Breast epithelium (tissue), 3 donors: Measurements from ENCODE around the gene KCND2.

Source experiments
- POLR2A ChIP-seq: fragments of 450-650 bp; IDR thresholded peaks from one replicate; pipeline ENCODE4 v1.6.1; 2016; ENCODE audit warnings: antibody characterized with exemption, mild to moderate bottlenecking, moderate library complexity
- POLR2AphosphoS5 ChIP-seq, 3 donors: sonication (generic); formaldehyde crosslinking; IDR thresholded peaks; one replicate each; pipeline ENCODE4 v1.6.1; 2017; ENCODE audit warnings: antibody characterized with exemption in 3 of 3
- TF ChIP-seq, protein P1 (sequence below), 3 donors: fragments of 450-650 bp; IDR thresholded peaks; one replicate each; pipeline ENCODE4 v1.5.1; 2016 to 2017; ENCODE audit warnings: antibody characterized with exemption in 3 of 3, mild to moderate bottlenecking in 3 of 3, moderate library complexity in 3 of 3

DNA sequence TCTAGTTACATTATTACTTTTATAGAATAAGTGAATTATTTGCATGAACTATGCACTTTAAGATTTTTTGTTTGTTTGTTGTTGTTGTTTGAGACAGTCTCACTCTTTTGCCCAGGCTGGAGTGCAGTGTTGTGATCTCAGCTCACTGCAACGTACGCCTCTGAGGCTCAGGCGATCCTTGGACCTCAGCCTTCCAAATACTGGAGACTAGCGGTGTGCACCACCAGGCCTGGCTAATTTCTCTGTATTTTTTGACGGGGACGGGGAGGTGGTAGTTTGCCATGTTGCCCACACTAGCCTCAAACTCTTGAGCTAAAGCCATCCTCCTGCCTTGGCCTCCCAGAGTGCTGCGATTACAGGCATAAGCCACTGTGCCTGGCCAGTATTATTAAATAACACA is 29.2 kb downstream of the KCND2 start:
- TF ChIP-seq, protein P1, sequence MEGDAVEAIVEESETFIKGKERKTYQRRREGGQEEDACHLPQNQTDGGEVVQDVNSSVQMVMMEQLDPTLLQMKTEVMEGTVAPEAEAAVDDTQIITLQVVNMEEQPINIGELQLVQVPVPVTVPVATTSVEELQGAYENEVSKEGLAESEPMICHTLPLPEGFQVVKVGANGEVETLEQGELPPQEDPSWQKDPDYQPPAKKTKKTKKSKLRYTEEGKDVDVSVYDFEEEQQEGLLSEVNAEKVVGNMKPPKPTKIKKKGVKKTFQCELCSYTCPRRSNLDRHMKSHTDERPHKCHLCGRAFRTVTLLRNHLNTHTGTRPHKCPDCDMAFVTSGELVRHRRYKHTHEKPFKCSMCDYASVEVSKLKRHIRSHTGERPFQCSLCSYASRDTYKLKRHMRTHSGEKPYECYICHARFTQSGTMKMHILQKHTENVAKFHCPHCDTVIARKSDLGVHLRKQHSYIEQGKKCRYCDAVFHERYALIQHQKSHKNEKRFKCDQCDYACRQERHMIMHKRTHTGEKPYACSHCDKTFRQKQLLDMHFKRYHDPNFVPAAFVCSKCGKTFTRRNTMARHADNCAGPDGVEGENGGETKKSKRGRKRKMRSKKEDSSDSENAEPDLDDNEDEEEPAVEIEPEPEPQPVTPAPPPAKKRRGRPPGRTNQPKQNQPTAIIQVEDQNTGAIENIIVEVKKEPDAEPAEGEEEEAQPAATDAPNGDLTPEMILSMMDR (IDR thresholded peaks at IDR 0.05), result no peak
- TF ChIP-seq POLR2A (no peak), POLR2AphosphoS5 (IDR thresholded peaks at IDR 0.05) (no peak)
